ENCODE measurements around the gene PACSIN2. TPM values are rescaled to one million over a fixed set of nuclear protein-coding genes. Genes with fewer than 3 reads are reported as not detected.

Gene PACSIN2
- total RNA-seq, 1 experiment from 2014 or later, result 8.3 TPM

- Histone ChIP-seq H3K27ac (ENCODE audit: low read length) (no peak overlapping the region), H3K9me3 (ENCODE audit: low read length) (no peaks in the 10 kb centered on the region), H3K4me2 (ENCODE audit: low read depth, low read length, poor library complexity, severe bottlenecking) (no peak overlapping the region), H3K4me1 (ENCODE audit: low read length) (peaks cover 8% of the 10 kb centered on the region), H4K20me1 (ENCODE audit: insufficient read depth, low read depth, low read length) (0 out of 2 replicates have a peak, but pooled peaks cover 8% of the 10 kb centered on the region), H3K27me3 (ENCODE audit: low read length) (no peaks in the 10 kb centered on the region), H3K9me2 (replicated peaks; ENCODE audit: insufficient read depth, low read length) (no peaks in the 10 kb centered on the region), H3K79me2 (ENCODE audit: low read length) (no peaks in the 10 kb centered on the region), H3K9ac (ENCODE audit: low read length) (no peak overlapping the region), H3K36me3 (ENCODE audit: insufficient read depth, low read length) (no peaks in the 10 kb centered on the region), H3K4me3 (ENCODE audit: low read length) (no peak overlapping the region), H2AFZ (ENCODE audit: low read length) (no peak overlapping the region)
- DNase-seq, result no peak
Observed at GRCh38 chr22:42855211-42855610, 159.7 kb downstream of the PACSIN2 start.

DNA sequence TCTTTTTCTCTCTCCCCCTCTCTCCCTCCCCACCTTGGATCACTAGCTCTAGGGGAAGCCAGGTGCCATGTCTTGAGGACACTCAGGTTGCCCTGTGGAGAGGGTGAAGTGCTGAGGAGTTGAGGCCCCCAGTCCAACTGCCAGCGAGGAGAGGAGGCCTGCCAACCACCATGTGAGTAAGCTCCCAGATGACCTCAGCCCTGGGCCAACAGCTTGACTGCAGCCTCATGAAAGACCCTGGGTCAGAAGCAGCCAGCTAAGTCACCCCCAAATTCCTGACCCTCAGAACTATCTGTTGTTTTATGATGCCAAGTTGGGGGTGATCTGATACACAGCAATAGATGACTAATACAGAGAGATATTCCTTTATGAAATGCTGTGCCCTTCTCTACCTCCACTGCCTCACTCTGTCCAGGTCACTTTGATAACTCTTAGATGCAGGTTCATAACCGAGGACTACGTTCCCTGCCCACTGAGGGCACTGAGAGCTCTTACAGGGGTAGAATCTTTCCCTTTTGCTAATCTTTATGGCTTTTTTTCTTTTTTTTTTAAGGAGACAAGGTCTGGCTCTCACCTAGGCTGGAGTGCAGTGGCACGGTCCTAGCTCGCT is 165.9 kb downstream of the PACSIN2 start:
- Histone ChIP-seq H3K4me1 (ENCODE audit: low read length) (no peaks in the 10 kb centered on the region), H3K36me3 (ENCODE audit: insufficient read depth, low read length) (no peaks in the 10 kb centered on the region), H3K9me3 (ENCODE audit: low read length) (no peaks in the 10 kb centered on the region), H3K27ac (ENCODE audit: low read length) (no peak overlapping the region), H3K79me2 (ENCODE audit: low read length) (no peaks in the 10 kb centered on the region), H3K4me2 (ENCODE audit: low read depth, low read length, poor library complexity, severe bottlenecking) (no peak overlapping the region), H3K9ac (ENCODE audit: low read length) (no peak overlapping the region), H3K27me3 (ENCODE audit: low read length) (no peaks in the 10 kb centered on the region), H4K20me1 (ENCODE audit: insufficient read depth, low read depth, low read length) (0 out of 2 replicates have a peak, but pooled peaks cover 8% of the 10 kb centered on the region), H2AFZ (ENCODE audit: low read length) (no peak overlapping the region), H3K9me2 (replicated peaks; ENCODE audit: insufficient read depth, low read length) (no peaks in the 10 kb centered on the region), H3K4me3 (ENCODE audit: low read length) (no peak overlapping the region)
- DNase-seq, result no peak

DNA sequence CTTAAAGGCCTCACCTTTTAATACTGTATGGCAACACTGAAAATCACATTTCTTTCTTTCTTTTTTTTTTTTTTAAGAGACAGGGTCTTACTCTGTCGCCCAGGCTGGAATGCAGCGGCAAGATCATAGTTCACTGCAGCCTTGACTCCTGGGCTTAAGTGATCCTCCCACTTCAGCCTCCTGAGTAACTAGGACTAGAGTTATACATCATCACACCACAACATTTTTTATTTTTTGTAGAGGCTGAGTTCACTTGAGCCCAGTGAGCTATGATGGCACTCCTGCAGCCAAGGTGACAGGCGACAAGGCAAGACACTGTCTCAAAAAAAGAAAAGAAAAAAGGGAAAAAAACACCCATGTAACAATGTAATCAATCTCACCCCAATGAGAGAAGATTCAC is 167.8 kb downstream of the PACSIN2 start:
- H3K27me3 ChIP-seq (ENCODE audit: low read length), result no peaks in the 10 kb centered on the region
- no peaks in the 10 kb centered on the region for H3K36me3 ChIP-seq (ENCODE audit: insufficient read depth, low read length)
- no peak overlapping the region for H3K4me3 ChIP-seq (ENCODE audit: low read length)
- no peak overlapping the region for H3K27ac ChIP-seq (ENCODE audit: low read length)
- no peaks in the 10 kb centered on the region for H3K4me1 ChIP-seq (ENCODE audit: low read length)
- H2AFZ ChIP-seq (ENCODE audit: low read length), result no peak overlapping the region
- no peaks in the 10 kb centered on the region for H3K9me3 ChIP-seq (ENCODE audit: low read length)
- no peak for DNase-seq
- no peaks in the 10 kb centered on the region for H3K79me2 ChIP-seq (ENCODE audit: low read length)
- H3K9ac ChIP-seq (ENCODE audit: low read length), result no peak overlapping the region
- no peak overlapping the region for H3K4me2 ChIP-seq (ENCODE audit: low read depth, low read length, poor library complexity, severe bottlenecking)
- 0 out of 2 replicates have a peak, but pooled peaks cover 3% of the 10 kb centered on the region for H4K20me1 ChIP-seq (ENCODE audit: insufficient read depth, low read depth, low read length)
- H3K9me2 ChIP-seq (replicated peaks; ENCODE audit: insufficient read depth, low read length), result no peaks in the 10 kb centered on the region

DNA sequence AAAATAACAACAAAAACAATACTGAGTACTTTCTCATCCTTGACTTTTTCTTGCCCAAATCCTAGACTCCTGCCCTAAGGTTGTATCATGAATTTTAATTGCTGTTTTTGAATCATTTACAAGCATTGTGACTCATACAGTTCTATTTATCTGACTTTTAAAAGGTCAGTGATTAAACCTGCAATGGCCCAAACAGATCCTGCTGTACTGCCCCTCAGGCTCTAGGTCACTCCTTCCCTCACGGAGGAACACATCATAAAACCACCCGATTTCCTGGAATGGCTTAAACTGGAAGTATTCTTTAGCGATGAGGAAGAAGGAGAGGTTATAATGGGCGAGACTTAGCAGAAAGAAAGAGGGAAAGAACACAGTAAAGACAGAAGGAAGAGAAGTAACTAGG is 170.2 kb downstream of the PACSIN2 start:
- Histone ChIP-seq H3K79me2 (ENCODE audit: low read length) (no peaks in the 10 kb centered on the region), H3K9ac (ENCODE audit: low read length) (no peak overlapping the region), H2AFZ (ENCODE audit: low read length) (no peak overlapping the region), H3K4me1 (ENCODE audit: low read length) (no peaks in the 10 kb centered on the region), H4K20me1 (ENCODE audit: insufficient read depth, low read depth, low read length) (no peaks in the 10 kb centered on the region), H3K27ac (ENCODE audit: low read length) (no peak overlapping the region), H3K36me3 (ENCODE audit: insufficient read depth, low read length) (no peaks in the 10 kb centered on the region), H3K9me3 (ENCODE audit: low read length) (no peaks in the 10 kb centered on the region), H3K4me2 (ENCODE audit: low read depth, low read length, poor library complexity, severe bottlenecking) (no peak overlapping the region), H3K9me2 (replicated peaks; ENCODE audit: insufficient read depth, low read length) (no peaks in the 10 kb centered on the region), H3K27me3 (ENCODE audit: low read length) (no peaks in the 10 kb centered on the region), H3K4me3 (ENCODE audit: low read length) (no peak overlapping the region)
- no peak for DNase-seq

DNA sequence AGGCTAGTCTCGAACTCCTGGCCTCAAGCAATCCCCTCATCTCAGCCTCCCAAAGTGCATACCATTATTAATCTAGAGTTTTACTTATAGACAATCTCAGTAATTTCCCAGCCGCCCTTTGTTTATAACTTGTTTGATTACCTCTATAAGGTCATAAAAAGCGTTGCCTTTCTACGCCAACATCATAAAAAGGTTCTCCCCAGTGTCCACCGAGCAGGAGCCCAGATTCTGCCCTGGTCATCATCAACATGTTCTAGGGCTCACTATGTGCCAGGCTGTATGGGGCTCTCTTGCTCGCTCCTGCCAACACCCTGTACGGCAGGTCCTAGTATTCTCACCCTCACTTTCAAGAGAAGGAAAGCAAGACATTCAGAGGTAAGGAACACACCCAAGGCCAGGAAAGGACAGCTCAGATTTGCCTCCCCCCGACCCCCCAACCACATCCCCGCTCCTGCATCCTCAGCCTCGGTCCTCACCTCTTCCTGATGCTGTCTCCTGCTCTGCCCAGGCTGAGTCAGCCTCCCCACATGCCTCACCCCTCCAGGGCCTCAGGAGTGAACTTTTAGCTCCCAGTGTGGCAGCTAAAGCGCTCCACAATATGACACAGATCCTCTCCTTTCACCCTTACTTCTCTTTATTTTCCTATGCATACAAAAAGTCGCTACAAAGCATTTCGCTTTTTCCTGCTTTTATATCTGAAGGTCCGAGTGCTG is 172.1 kb downstream of the PACSIN2 start:
- Histone ChIP-seq H3K27ac (ENCODE audit: low read length) (no peak overlapping the region), H3K4me2 (ENCODE audit: low read depth, low read length, poor library complexity, severe bottlenecking) (no peak overlapping the region), H3K9me3 (ENCODE audit: low read length) (no peaks in the 10 kb centered on the region), H4K20me1 (ENCODE audit: insufficient read depth, low read depth, low read length) (no peaks in the 10 kb centered on the region), H3K9me2 (replicated peaks; ENCODE audit: insufficient read depth, low read length) (no peaks in the 10 kb centered on the region), H3K4me3 (ENCODE audit: low read length) (no peak overlapping the region), H3K79me2 (ENCODE audit: low read length) (no peaks in the 10 kb centered on the region), H3K9ac (ENCODE audit: low read length) (no peak overlapping the region), H3K36me3 (ENCODE audit: insufficient read depth, low read length) (no peaks in the 10 kb centered on the region), H3K4me1 (ENCODE audit: low read length) (no peaks in the 10 kb centered on the region), H3K27me3 (ENCODE audit: low read length) (no peaks in the 10 kb centered on the region), H2AFZ (ENCODE audit: low read length) (no peak overlapping the region)
- no peak for DNase-seq

GRCh38 chr22:42841444-42841843 is 173.5 kb downstream of the PACSIN2 start:
- H3K79me2 ChIP-seq (ENCODE audit: low read length), result no peaks in the 10 kb centered on the region
- no peak overlapping the region for H3K4me3 ChIP-seq (ENCODE audit: low read length)
- no peak overlapping the region for H3K9ac ChIP-seq (ENCODE audit: low read length)
- no peaks in the 10 kb centered on the region for H4K20me1 ChIP-seq (ENCODE audit: insufficient read depth, low read depth, low read length)
- no peaks in the 10 kb centered on the region for H3K27me3 ChIP-seq (ENCODE audit: low read length)
- H2AFZ ChIP-seq (ENCODE audit: low read length), result no peak overlapping the region
- H3K9me2 ChIP-seq (replicated peaks; ENCODE audit: insufficient read depth, low read length), result no peaks in the 10 kb centered on the region
- no peak overlapping the region for H3K4me2 ChIP-seq (ENCODE audit: low read depth, low read length, poor library complexity, severe bottlenecking)
- no peak for DNase-seq
- H3K27ac ChIP-seq (ENCODE audit: low read length), result no peak overlapping the region
- no peaks in the 10 kb centered on the region for H3K9me3 ChIP-seq (ENCODE audit: low read length)
- no peaks in the 10 kb centered on the region for H3K4me1 ChIP-seq (ENCODE audit: low read length)
- no peaks in the 10 kb centered on the region for H3K36me3 ChIP-seq (ENCODE audit: insufficient read depth, low read length)

- no peaks in the 10 kb centered on the region for H3K79me2 ChIP-seq (ENCODE audit: low read length)
- no peak overlapping the region for H3K9ac ChIP-seq (ENCODE audit: low read length)
- no peak overlapping the region for H3K4me2 ChIP-seq (ENCODE audit: low read depth, low read length, poor library complexity, severe bottlenecking)
- H3K9me3 ChIP-seq (ENCODE audit: low read length), result no peaks in the 10 kb centered on the region
- H3K27ac ChIP-seq (ENCODE audit: low read length), result no peak overlapping the region
- H3K9me2 ChIP-seq (replicated peaks; ENCODE audit: insufficient read depth, low read length), result no peaks in the 10 kb centered on the region
- no peaks in the 10 kb centered on the region for H3K4me1 ChIP-seq (ENCODE audit: low read length)
- H3K36me3 ChIP-seq (ENCODE audit: insufficient read depth, low read length), result no peaks in the 10 kb centered on the region
- no peak overlapping the region for H3K4me3 ChIP-seq (ENCODE audit: low read length)
- no peaks in the 10 kb centered on the region for H4K20me1 ChIP-seq (ENCODE audit: insufficient read depth, low read depth, low read length)
- H3K27me3 ChIP-seq (ENCODE audit: low read length), result no peaks in the 10 kb centered on the region
- no peak for DNase-seq
- H2AFZ ChIP-seq (ENCODE audit: low read length), result no peak overlapping the region
Observed at GRCh38 chr22:42837556-42837955, 177.4 kb downstream of the PACSIN2 start.

GRCh38 chr22:42836026-42836425 is 178.9 kb downstream of the PACSIN2 start:
- no peaks in the 10 kb centered on the region for H3K4me1 ChIP-seq (ENCODE audit: low read length)
- H3K9me2 ChIP-seq (replicated peaks; ENCODE audit: insufficient read depth, low read length), result no peaks in the 10 kb centered on the region
- no peak overlapping the region for H3K27ac ChIP-seq (ENCODE audit: low read length)
- H3K36me3 ChIP-seq (ENCODE audit: insufficient read depth, low read length), result no peaks in the 10 kb centered on the region
- no peaks in the 10 kb centered on the region for H3K79me2 ChIP-seq (ENCODE audit: low read length)
- H3K9me3 ChIP-seq (ENCODE audit: low read length), result no peaks in the 10 kb centered on the region
- no peak overlapping the region for H3K9ac ChIP-seq (ENCODE audit: low read length)
- H3K4me2 ChIP-seq (ENCODE audit: low read depth, low read length, poor library complexity, severe bottlenecking), result no peak overlapping the region
- H4K20me1 ChIP-seq (ENCODE audit: insufficient read depth, low read depth, low read length), result no peaks in the 10 kb centered on the region
- no peak overlapping the region for H3K4me3 ChIP-seq (ENCODE audit: low read length)
- no peak for DNase-seq
- no peak overlapping the region for H2AFZ ChIP-seq (ENCODE audit: low read length)
- H3K27me3 ChIP-seq (ENCODE audit: low read length), result no peaks in the 10 kb centered on the region

Data from Karpas-422 (cell line).